Embryonic facial prominence (tissue), 1 donor: Measurements from ENCODE around the gene GSX1.
"Not testable (repeated sequence)": the region's sequence is repeated elsewhere in the genome, so short reads cannot be mapped to it uniquely, and the experiment has no call there.

Experiments
- DNase-seq: peaks from one replicate; pipeline ENCODE4 v3.0.0-alpha.2; 2016; ENCODE audit errors: extremely low spot score

Gene GSX1

GRCh38 chr13:27794368-27794691 is 2.0 kb downstream of the GSX1 start:
- no peak for DNase-seq

GRCh38 chr13:27794921-27795717 is 2.8 kb downstream of the GSX1 start:
- DNase-seq, result no peak

GRCh38 chr13:27795718-27796019 is 3.4 kb downstream of the GSX1 start:
- no peak for DNase-seq

- DNase-seq, result no peak
Measured at GRCh38 chr13:27796544-27797227, 4.4 kb downstream of the GSX1 start.

- DNase-seq, result no peak
Measured at GRCh38 chr13:27797228-27797624, 4.9 kb downstream of the GSX1 start.

GRCh38 chr13:27806744-27807387 is 14.6 kb downstream of the GSX1 start:
- no peak for DNase-seq

GRCh38 chr13:27808851-27809550 is 16.7 kb downstream of the GSX1 start:
- DNase-seq, result no peak

- no peak for DNase-seq
Measured at GRCh38 chr13:27810009-27810408, 17.7 kb downstream of the GSX1 start.

GRCh38 chr13:27810461-27810860 is 18.2 kb downstream of the GSX1 start:
- no peak for DNase-seq

- no peak for DNase-seq
Measured at GRCh38 chr13:27813826-27814225, 21.5 kb downstream of the GSX1 start.

GRCh38 chr13:27817832-27818231 is 25.5 kb downstream of the GSX1 start:
- DNase-seq, result not testable (repeated sequence)

- no peak for DNase-seq
Measured at GRCh38 chr13:27820524-27821482, 28.5 kb downstream of the GSX1 start.

- DNase-seq, result no peak
Measured at GRCh38 chr13:27821566-27821965, 29.3 kb downstream of the GSX1 start.

- no peak for DNase-seq
Measured at GRCh38 chr13:27822258-27822872, 30.1 kb downstream of the GSX1 start.

GRCh38 chr13:27822873-27823311 is 30.6 kb downstream of the GSX1 start:
- DNase-seq, result no peak

- DNase-seq, result no peak
Measured at GRCh38 chr13:27824121-27824520, 31.8 kb downstream of the GSX1 start.

GRCh38 chr13:27825072-27825471 is 32.8 kb downstream of the GSX1 start:
- no peak for DNase-seq

- peak; percentile 79 for DNase-seq
Measured at GRCh38 chr13:27826379-27827353, 34.4 kb downstream of the GSX1 start.

GRCh38 chr13:27827646-27828045 is 35.4 kb downstream of the GSX1 start:
- DNase-seq, result no peak

- DNase-seq, result no peak
Measured at GRCh38 chr13:27830010-27830409, 37.7 kb downstream of the GSX1 start.
